ENCODE results near the gene TRIO.
A peak's percentile ranks its signal among the peaks of the same experiment; 100 is the strongest.

The TRIO gene

GRCh38 chr5:14135621-14136020, 7.5 kb upstream of the TRIO start:
- Mint-ChIP-seq H3K4me3 (no peak overlapping the region), H3K27ac (no peak overlapping the region), H3K9me3 (peaks cover 11 to 26% of the 10 kb centered on the region in 2 donors), H3K4me1 (no peaks in the 10 kb centered on the region), H3K27me3 (peaks cover 58% of the 10 kb centered on the region)
- ATAC-seq: no peak
- no peak for DNase-seq

GRCh38 chr5:14136228-14136627, 6.9 kb upstream of the TRIO start:
- ATAC-seq: no peak
- peaks cover 64% of the 10 kb centered on the region for H3K27me3 Mint-ChIP-seq
- H3K4me3 Mint-ChIP-seq: no peak overlapping the region
- no peak overlapping the region for H3K27ac Mint-ChIP-seq
- H3K4me1 Mint-ChIP-seq: no peaks in the 10 kb centered on the region
- peaks cover 11 to 26% of the 10 kb centered on the region in 2 donors for H3K9me3 Mint-ChIP-seq
- no peak for DNase-seq

GRCh38 chr5:14138608-14139540, 4.3 kb upstream of the TRIO start:
- DNase-seq (no peak), ATAC-seq (no peak)
- Mint-ChIP-seq H3K27me3 (peaks cover 79% of the 10 kb centered on the region), H3K4me3 (no peak overlapping the region), H3K4me1 (peaks cover 7% of the 10 kb centered on the region), H3K9me3 (peaks cover 11 to 26% of the 10 kb centered on the region in 2 donors), H3K27ac (no peak overlapping the region)

- ATAC-seq (no peak), DNase-seq (no peak)
- H3K9me3 Mint-ChIP-seq: peaks cover 0 to 6% of the 10 kb centered on the region in 2 donors
- H3K4me1 Mint-ChIP-seq: peaks cover 7% of the 10 kb centered on the region
- peaks cover 82% of the 10 kb centered on the region for H3K27me3 Mint-ChIP-seq
- no peak overlapping the region for H3K4me3 Mint-ChIP-seq
- H3K27ac Mint-ChIP-seq: no peak overlapping the region
Measured at GRCh38 chr5:14141764-14142163, 1.4 kb upstream of the TRIO start.

- no peak overlapping the region for H3K27ac Mint-ChIP-seq
Measured at GRCh38 chr5:14142202-14142826, 828 bp upstream of the TRIO start.

GRCh38 chr5:14143546-14143840, 351 bp downstream of the TRIO start:
- Mint-ChIP-seq H3K9me3 (no peaks in the 10 kb centered on the region), H3K4me1 (peaks cover 7% of the 10 kb centered on the region), H3K4me3 (no peak overlapping the region), H3K27me3 (peaks cover 80% of the 10 kb centered on the region), H3K27ac (no peak overlapping the region)
- ATAC-seq: peak; percentile 3
- DNase-seq: no peak

More at GRCh38 chr5:14142202-14142826, 828 bp upstream of the TRIO start:
- peaks cover 82% of the 10 kb centered on the region for H3K27me3 Mint-ChIP-seq
- ATAC-seq (no peak), DNase-seq (peak in 1 of 2 donors; percentile 9)
- peaks cover 0 to 4% of the 10 kb centered on the region in 2 donors for H3K9me3 Mint-ChIP-seq
- H3K4me3 Mint-ChIP-seq: peak overlapping the region; percentile 73 to 89
- peaks cover 7% of the 10 kb centered on the region for H3K4me1 Mint-ChIP-seq

- Mint-ChIP-seq H3K4me1 (peaks cover 7% of the 10 kb centered on the region), H3K9me3 (no peaks in the 10 kb centered on the region), H3K4me3 (peak overlapping the region; percentile 82 to 89), H3K27me3 (peaks cover 80% of the 10 kb centered on the region), H3K27ac (peak overlapping the region; percentile 12 to 66)
- ATAC-seq (peak; percentile 16), DNase-seq (peak; percentile 48 to 52)
Measured at GRCh38 chr5:14143841-14144585, 871 bp downstream of the TRIO start.

GRCh38 chr5:14144586-14145434, 1.7 kb downstream of the TRIO start:
- peak; percentile 68 for ATAC-seq
- H3K4me1 Mint-ChIP-seq: peaks cover 7% of the 10 kb centered on the region
- peak overlapping the region; percentile 82 to 89 for H3K4me3 Mint-ChIP-seq
- H3K27ac Mint-ChIP-seq: no peak overlapping the region
- H3K9me3 Mint-ChIP-seq: no peaks in the 10 kb centered on the region
- peaks cover 80% of the 10 kb centered on the region for H3K27me3 Mint-ChIP-seq
- peak; percentile 33 to 46 for DNase-seq

GRCh38 chr5:14145435-14146334, 2.5 kb downstream of the TRIO start:
- ATAC-seq: no peak
- Mint-ChIP-seq H3K27me3 (peaks cover 81% of the 10 kb centered on the region), H3K4me1 (peaks cover 7% of the 10 kb centered on the region), H3K4me3 (peak overlapping the region; percentile 66 to 82), H3K27ac (no peak overlapping the region), H3K9me3 (no peaks in the 10 kb centered on the region)
- no peak for DNase-seq

- Mint-ChIP-seq H3K27ac (no peak overlapping the region), H3K4me1 (peaks cover 7% of the 10 kb centered on the region), H3K27me3 (peaks cover 80% of the 10 kb centered on the region), H3K4me3 (no peak overlapping the region), H3K9me3 (no peaks in the 10 kb centered on the region)
- ATAC-seq (no peak), DNase-seq (no peak)
Measured at GRCh38 chr5:14146725-14147124, 3.6 kb downstream of the TRIO start.

GRCh38 chr5:14147210-14147609, 4.1 kb downstream of the TRIO start:
- no peak for DNase-seq
- Mint-ChIP-seq H3K27ac (no peak overlapping the region), H3K4me1 (peaks cover 5% of the 10 kb centered on the region), H3K4me3 (no peak overlapping the region), H3K27me3 (peaks cover 75% of the 10 kb centered on the region), H3K9me3 (no peaks in the 10 kb centered on the region)
- no peak for ATAC-seq

GRCh38 chr5:14148483-14148882, 5.3 kb downstream of the TRIO start:
- Mint-ChIP-seq H3K4me1 (no peaks in the 10 kb centered on the region), H3K27me3 (peaks cover 80% of the 10 kb centered on the region), H3K27ac (no peak overlapping the region), H3K9me3 (no peaks in the 10 kb centered on the region), H3K4me3 (no peak overlapping the region)
- ATAC-seq (no peak), DNase-seq (no peak)

GRCh38 chr5:14148890-14149671, 5.9 kb downstream of the TRIO start:
- Mint-ChIP-seq H3K4me3 (no peak overlapping the region), H3K9me3 (no peaks in the 10 kb centered on the region)

More at GRCh38 chr5:14148890-14149671, 5.9 kb downstream of the TRIO start:
- Mint-ChIP-seq H3K4me1 (peaks cover 3% of the 10 kb centered on the region), H3K27ac (no peak overlapping the region), H3K27me3 (peaks cover 84% of the 10 kb centered on the region)
- no peak for DNase-seq
- no peak for ATAC-seq

Data from stimulated activated naive CD8-positive, alpha-beta T cell treated with anti-CD3 and anti-CD28 coated beads, Interleukin-15, amount 100 ng/mL, for 72 hours (primary cell).